Measurements from ENCODE around the gene TP53RK. TPM values are rescaled to one million over a fixed set of nuclear protein-coding genes. Genes with fewer than 3 reads are reported as not detected.

The TP53RK gene
- total and polyA plus RNA-seq, 2 of the 13 experiments (the other 11 are each of a cell fraction or from before 2014, with no cell fraction given): 12.9 to 25.5 TPM

GRCh38 chr20:46724343-46724959 is 35.2 kb upstream of the TP53RK start (continued):
- TF ChIP-seq FOXA1 (IDR thresholded peaks at IDR 0.05) (peak; percentile 60; the same call in 1 of the 2 replicates), FOXA1 (CRISPR knock-in tag; IDR thresholded peaks at IDR 0.05) (no peak), ZNF33B (CRISPR knock-in tag; IDR thresholded peaks at IDR 0.05) (no peak), TFDP2 (CRISPR knock-in tag; IDR thresholded peaks at IDR 0.05) (no peak), NONO (IDR thresholded peaks at IDR 0.05) (peak; percentile 9; the same call in 1 of the 2 replicates), NONO (CRISPR knock-in tag; conservative IDR thresholded peaks at IDR 0.05) (no peak), BATF2 (CRISPR knock-in tag; IDR thresholded peaks at IDR 0.05) (no peak), NFAT5 (CRISPR knock-in tag; IDR thresholded peaks at IDR 0.05) (no peak), BCLAF1 (IDR thresholded peaks at IDR 0.05) (no peak), ZNF264 (CRISPR knock-in tag; IDR thresholded peaks at IDR 0.05) (no peak), SMARCC2 (IDR thresholded peaks at IDR 0.05) (no peak), FOXK2 (IDR thresholded peaks at IDR 0.05) (0 out of 2 replicates have a peak, but pooled peaks have one; percentile 10), SP140L (CRISPR knock-in tag; IDR thresholded peaks at IDR 0.05; ENCODE audit: borderline replicate concordance) (no peak)
- TF ChIP-seq, protein P1, sequence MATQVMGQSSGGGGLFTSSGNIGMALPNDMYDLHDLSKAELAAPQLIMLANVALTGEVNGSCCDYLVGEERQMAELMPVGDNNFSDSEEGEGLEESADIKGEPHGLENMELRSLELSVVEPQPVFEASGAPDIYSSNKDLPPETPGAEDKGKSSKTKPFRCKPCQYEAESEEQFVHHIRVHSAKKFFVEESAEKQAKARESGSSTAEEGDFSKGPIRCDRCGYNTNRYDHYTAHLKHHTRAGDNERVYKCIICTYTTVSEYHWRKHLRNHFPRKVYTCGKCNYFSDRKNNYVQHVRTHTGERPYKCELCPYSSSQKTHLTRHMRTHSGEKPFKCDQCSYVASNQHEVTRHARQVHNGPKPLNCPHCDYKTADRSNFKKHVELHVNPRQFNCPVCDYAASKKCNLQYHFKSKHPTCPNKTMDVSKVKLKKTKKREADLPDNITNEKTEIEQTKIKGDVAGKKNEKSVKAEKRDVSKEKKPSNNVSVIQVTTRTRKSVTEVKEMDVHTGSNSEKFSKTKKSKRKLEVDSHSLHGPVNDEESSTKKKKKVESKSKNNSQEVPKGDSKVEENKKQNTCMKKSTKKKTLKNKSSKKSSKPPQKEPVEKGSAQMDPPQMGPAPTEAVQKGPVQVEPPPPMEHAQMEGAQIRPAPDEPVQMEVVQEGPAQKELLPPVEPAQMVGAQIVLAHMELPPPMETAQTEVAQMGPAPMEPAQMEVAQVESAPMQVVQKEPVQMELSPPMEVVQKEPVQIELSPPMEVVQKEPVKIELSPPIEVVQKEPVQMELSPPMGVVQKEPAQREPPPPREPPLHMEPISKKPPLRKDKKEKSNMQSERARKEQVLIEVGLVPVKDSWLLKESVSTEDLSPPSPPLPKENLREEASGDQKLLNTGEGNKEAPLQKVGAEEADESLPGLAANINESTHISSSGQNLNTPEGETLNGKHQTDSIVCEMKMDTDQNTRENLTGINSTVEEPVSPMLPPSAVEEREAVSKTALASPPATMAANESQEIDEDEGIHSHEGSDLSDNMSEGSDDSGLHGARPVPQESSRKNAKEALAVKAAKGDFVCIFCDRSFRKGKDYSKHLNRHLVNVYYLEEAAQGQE (IDR thresholded peaks at IDR 0.05; ENCODE audit: borderline replicate concordance in 1 of 2, low read depth in 1 of 2, low read length in 2 of 2): no peak

Data from HepG2 (cell line).